Measurements from ENCODE around the gene FHAD1.

Gene FHAD1

GRCh38 chr1:15326691-15327588 is 79.9 kb downstream of the FHAD1 start:
- DNase-seq (ENCODE audit: low read depth), result no peak

DNA sequence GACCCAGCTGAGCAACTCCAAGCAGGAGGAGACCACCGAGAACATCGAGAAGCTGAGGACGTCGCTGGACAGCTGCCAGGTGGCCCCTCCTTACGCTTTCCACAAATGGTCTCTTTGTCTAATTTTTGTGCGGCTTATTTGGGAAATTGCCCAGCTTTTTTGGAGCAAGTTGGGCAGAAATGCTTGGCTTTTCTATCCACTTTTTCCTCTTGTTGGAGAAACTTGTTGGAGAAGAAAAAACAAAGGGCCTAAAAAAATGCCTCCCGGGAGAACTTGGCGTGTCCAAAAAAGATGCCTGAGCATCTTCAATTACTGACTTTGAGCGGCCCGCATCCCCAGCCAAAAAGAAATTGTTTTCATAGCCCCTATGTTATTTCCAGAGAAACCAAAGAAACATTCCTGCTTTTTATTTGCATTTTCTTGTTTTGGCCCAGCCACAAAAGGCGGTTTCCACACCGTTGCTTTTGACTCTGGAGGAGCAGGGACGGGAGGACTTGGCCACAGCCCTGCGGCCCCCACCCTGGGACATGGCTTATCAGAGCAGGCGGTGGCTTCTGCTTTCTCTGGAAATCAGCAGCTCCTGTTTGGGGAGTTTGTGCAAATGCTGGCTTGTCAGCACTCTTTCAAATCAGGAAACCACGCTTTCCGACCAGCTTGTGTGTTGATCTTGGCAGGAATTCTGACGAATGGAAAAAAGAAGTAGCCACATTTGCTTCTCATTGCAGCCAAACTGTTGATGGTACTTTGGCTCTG is 81.5 kb downstream of the FHAD1 start:
- no peak for DNase-seq (ENCODE audit: low read depth)

GRCh38 chr1:15329104-15329820 is 82.2 kb downstream of the FHAD1 start:
- DNase-seq (ENCODE audit: low read depth), result no peak

DNA sequence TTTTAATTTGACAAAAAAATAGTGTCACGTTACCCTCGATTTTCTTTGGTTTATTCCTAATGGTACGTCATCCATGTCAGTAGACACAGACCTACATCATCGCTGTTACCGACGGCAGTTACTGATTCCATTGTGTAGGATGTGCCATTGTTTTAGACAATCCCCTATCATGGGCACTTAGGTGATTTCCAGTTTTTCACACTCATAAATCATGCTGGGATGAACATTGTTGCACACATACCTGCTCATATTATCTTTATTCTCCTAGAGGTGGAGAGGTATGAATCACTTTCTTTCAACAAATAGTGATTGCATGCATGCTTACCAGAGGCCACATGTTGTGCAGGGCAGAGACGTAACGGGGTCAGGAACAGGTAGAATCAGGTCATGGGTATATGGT is 83.0 kb downstream of the FHAD1 start:
- no peak for DNase-seq (ENCODE audit: low read depth)

DNA sequence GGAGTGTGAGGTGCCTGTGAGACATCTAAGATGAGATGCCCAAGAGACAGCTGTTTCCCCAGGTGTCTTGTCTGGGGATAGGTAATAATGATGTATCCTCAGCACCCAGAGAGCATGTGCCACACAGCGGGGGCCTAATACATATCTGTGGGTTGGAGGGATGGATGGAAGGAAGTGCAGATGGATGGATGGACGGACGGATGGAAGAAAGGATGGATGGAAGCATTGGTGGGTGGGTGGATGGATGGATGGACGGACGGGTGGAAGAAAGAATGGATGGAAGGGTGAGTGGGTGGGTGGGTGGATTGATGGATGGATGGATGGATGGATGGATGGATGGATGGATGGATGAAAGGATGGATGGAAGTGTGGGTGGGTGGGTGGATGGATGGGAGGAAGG is 84.2 kb downstream of the FHAD1 start:
- DNase-seq (ENCODE audit: low read depth), result no peak

DNA sequence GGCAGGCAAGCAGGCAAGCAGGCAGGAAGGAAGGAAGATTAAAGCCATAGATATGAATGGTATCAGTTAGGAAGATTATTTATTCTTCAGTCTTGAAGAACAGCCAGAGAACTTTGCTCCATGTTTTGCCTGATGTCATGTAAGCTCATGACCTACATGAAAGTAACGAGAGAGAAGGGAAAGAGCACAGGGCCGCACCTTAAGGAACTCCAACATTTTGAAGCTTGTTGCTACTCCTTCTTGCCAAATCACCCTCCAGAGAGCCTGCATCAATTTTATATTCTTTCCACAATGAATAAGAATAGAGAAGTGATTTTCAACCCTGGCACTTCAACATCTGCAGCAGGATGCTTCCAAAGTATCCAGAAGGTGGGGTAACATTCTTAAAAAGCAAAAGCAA is 84.7 kb downstream of the FHAD1 start:
- no peak for DNase-seq (ENCODE audit: low read depth)

DNA sequence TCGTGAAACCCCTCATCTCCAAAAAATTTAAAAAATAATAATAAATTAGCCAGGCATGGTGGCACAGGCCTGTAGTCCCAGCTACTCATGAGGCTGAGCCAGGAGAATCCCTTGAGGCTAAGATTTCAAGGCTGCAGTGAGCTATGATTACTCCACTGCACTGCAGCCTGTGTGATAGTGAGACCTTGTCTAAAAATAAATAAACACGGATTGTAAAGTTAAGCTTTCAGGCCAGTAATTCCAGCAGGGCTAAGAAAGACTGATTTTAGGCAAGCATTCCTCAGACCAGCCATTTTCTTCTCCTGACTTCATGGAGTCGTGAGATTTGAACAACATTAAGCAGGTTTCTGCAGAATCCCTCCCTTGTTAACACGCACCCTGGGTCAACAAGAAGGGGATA is 85.5 kb downstream of the FHAD1 start:
- no peak for DNase-seq (ENCODE audit: low read depth)

GRCh38 chr1:15332952-15333715 is 86.1 kb downstream of the FHAD1 start:
- DNase-seq (ENCODE audit: low read depth), result no peak

- DNase-seq (ENCODE audit: low read depth), result no peak
These were observed 88.0 kb downstream of the FHAD1 start for GRCh38 chr1:15334995-15335394.

- no peak for DNase-seq (ENCODE audit: low read depth)
These were observed 89.8 kb downstream of the FHAD1 start for GRCh38 chr1:15336866-15337265.

- no peak for DNase-seq (ENCODE audit: low read depth)
These were observed 90.8 kb downstream of the FHAD1 start for GRCh38 chr1:15337656-15338402.

- no peak for DNase-seq (ENCODE audit: low read depth)
These were observed 92.5 kb downstream of the FHAD1 start for GRCh38 chr1:15339570-15339969.

GRCh38 chr1:15341228-15341627 is 94.2 kb downstream of the FHAD1 start:
- DNase-seq (ENCODE audit: low read depth), result no peak

GRCh38 chr1:15341634-15342407 is 94.8 kb downstream of the FHAD1 start:
- no peak for DNase-seq (ENCODE audit: low read depth)

GRCh38 chr1:15342408-15342967 is 95.5 kb downstream of the FHAD1 start:
- no peak for DNase-seq (ENCODE audit: low read depth)

- DNase-seq (ENCODE audit: low read depth), result no peak
These were observed 96.1 kb downstream of the FHAD1 start for GRCh38 chr1:15343099-15343498.

GRCh38 chr1:15343729-15344128 is 96.7 kb downstream of the FHAD1 start:
- no peak for DNase-seq (ENCODE audit: low read depth)

GRCh38 chr1:15344380-15344779 is 97.4 kb downstream of the FHAD1 start:
- no peak for DNase-seq (ENCODE audit: low read depth)

DNA sequence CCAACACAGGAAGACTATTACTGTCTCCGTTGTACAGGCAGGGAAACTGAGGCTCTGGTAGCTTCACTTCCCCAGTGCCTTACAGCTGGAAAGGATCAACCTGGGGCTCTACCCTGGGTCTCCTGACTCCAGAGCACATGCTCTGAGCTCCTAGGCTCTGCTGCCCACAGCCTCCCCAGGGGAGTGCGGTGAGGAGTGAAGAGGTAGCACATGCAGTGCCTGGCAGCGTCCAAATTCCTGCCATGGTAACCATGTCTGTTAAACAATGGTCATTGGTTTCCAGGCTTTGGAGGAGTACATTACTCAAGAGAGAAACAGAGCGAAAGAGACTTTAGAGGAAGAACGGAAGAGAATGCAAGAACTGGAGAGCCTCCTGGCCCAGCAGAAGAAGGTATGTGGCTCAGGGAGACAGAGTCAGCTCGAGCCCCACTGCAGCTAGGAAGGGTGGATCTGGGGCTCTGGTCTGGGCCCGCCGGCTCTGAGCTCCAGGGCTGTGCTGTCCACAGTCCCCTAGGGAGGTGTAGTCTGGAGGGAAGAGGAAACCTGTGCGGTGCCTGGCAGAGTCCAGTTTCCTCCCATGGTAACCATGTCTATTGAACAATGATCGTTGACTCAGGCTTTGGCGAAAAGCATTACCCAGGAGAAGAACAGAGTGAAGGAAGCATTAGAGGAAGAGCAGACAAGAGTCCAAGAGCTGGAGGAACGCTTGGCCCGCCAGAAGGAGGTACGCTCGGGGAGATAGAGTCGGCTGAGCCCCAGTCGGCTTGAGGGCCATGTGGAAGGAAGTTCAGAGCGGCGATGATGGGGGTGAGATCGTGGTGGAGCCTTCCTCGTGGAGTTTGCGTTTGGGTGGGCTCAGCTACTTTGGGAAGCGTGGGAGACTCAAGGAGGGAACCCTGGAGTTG is 98.0 kb downstream of the FHAD1 start:
- no peak for DNase-seq (ENCODE audit: low read depth)

All from activated T-helper 1 cell treated with Interleukin-2 at 50 U/mL for 16 hours (primary cell).